ENCODE data around the gene HHATL.

GRCh38 chr3:42742259-42742658 is 39.7 kb upstream of the HHATL start:
- no peak for TF ChIP-seq CTCF (IDR thresholded peaks at IDR 0.05)
- TF ChIP-seq EP300 (IDR thresholded peaks at IDR 0.05), result no peak

All from suprapubic skin (tissue), 3 donors.